GM23338 (cell line): ENCODE results near the gene DNASE1L1. TPM values are rescaled to one million over a fixed set of nuclear protein-coding genes. Genes with fewer than 3 reads are reported as not detected.

Experiments used
- ATAC-seq: fragments of 200-7000 bp; cut with Tn5 transposase; 3 replicates; pipeline ENCODE4 v1.9.1; 2020
- DNase-seq: peaks from one replicate; pipeline ENCODE4 v3.0.0-alpha.2; 2015; ENCODE audit warnings: low spot score
- H2AFZ ChIP-seq: fragments of 200-600 bp; sonication (generic); 2 replicates; pipeline ENCODE4 v1.8.0; 2016; ENCODE audit warnings: antibody characterized with exemption, mild to moderate bottlenecking, moderate library complexity
- H3F3A ChIP-seq: fragments of 200-600 bp; sonication (generic); replicated peaks from 2 replicates; pipeline ENCODE4 v1.8.0; 2017; ENCODE audit warnings: antibody characterized with exemption, mixed run types, low read depth
- H3K27ac ChIP-seq: fragments of 200-600 bp; sonication (generic); 2 replicates; pipeline ENCODE4 v1.6.1; 2016; ENCODE audit warnings: low read depth
- H3K27me3 ChIP-seq: fragments of 200-600 bp; sonication (generic); 2 replicates; pipeline ENCODE4 v1.8.0; 2016; ENCODE audit warnings: mild to moderate bottlenecking, mixed run types, moderate library complexity; ENCODE audit not compliant: insufficient read depth
- H3K36me3 ChIP-seq: fragments of 200-600 bp; sonication (generic); 2 replicates; pipeline ENCODE4 v1.8.0; 2016; ENCODE audit warnings: mild to moderate bottlenecking; ENCODE audit not compliant: insufficient read depth
- H3K4me1 ChIP-seq: fragments of 200-600 bp; sonication (generic); 2 replicates; pipeline ENCODE4 v1.8.0; 2016; ENCODE audit warnings: mild to moderate bottlenecking, moderate library complexity; ENCODE audit not compliant: insufficient read depth
- H3K4me2 ChIP-seq: fragments of 200-600 bp; sonication (generic); 2 replicates; pipeline ENCODE4 v1.7.1; 2017; ENCODE audit warnings: mixed run types
- H3K4me3 ChIP-seq: fragments of 200-600 bp; sonication (generic); 2 replicates; pipeline ENCODE4 v1.6.1; 2016; ENCODE audit warnings: mixed run types
- H3K79me2 ChIP-seq: fragments of 200-600 bp; sonication (generic); replicated peaks from 2 replicates; pipeline ENCODE4 v1.8.0; 2017; ENCODE audit warnings: mild to moderate bottlenecking; ENCODE audit not compliant: insufficient read depth
- H3K9me2 ChIP-seq: fragments of 200-600 bp; sonication (generic); 2 replicates; pipeline ENCODE4 v1.8.0; 2017; ENCODE audit not compliant: insufficient read depth
- H4K20me1 ChIP-seq: fragments of 200-600 bp; sonication (generic); replicated peaks from 2 replicates; pipeline ENCODE4 v1.8.0; 2017; ENCODE audit warnings: mild to moderate bottlenecking; ENCODE audit not compliant: insufficient read depth
- H3K27ac Mint-ChIP-seq: 2 replicates; pipeline ENCODE4 v1.8.0; 2020; ENCODE audit warnings: inconsistent platforms, mild to moderate bottlenecking, moderate library complexity, mixed read lengths
- H3K27me3 Mint-ChIP-seq: 3 replicates; pipeline ENCODE4 v1.8.0; 2022; ENCODE audit warnings: low read depth, mild to moderate bottlenecking, moderate library complexity, mixed read lengths, inconsistent platforms; ENCODE audit not compliant: insufficient read depth, poor library complexity
- H3K36me3 Mint-ChIP-seq: 3 replicates; pipeline ENCODE4 v1.8.0; 2021; ENCODE audit warnings: low read depth, mild to moderate bottlenecking, inconsistent platforms, moderate library complexity, mixed read lengths
- H3K4me1 Mint-ChIP-seq: 3 replicates; pipeline ENCODE4 v1.8.0; 2020; ENCODE audit warnings: mild to moderate bottlenecking, inconsistent platforms, mixed read lengths
- H3K4me3 Mint-ChIP-seq: 3 replicates; pipeline ENCODE4 v1.8.0; 2021; ENCODE audit warnings: moderate library complexity, mild to moderate bottlenecking, inconsistent platforms, mixed read lengths
- H3K9me3 Mint-ChIP-seq: 3 replicates; pipeline ENCODE4 v1.8.0; 2020; ENCODE audit warnings: moderate library complexity, mild to moderate bottlenecking, inconsistent platforms, mixed read lengths
- CREB1 ChIP-seq: fragments of 250-450 bp; sonication (Bioruptor Pico); IDR thresholded peaks from 2 replicates; pipeline ENCODE4 v1.5.0; 2020; ENCODE audit warnings: low read depth, mild to moderate bottlenecking, moderate library complexity
- CTCF ChIP-seq, 2 experiments: fragments of 200-600 bp in 1 of 2; sonication (generic) in 1 of 2; conservative IDR thresholded peaks; 2 replicates each; pipeline versions ENCODE4 v1.5.1 to v1.6.1; 2016 to 2017; ENCODE audit warnings: antibody characterized with exemption in 2 of 2, low read depth in 2 of 2, mild to moderate bottlenecking in 2 of 2, moderate library complexity in 1 of 2
- ETS1 ChIP-seq: IDR thresholded peaks from 2 replicates; pipeline ENCODE4 v1.6.1; 2016; ENCODE audit warnings: antibody characterized with exemption
- EZH2phosphoT487 ChIP-seq: fragments of 200-600 bp; sonication (generic); IDR thresholded peaks from one replicate; pipeline ENCODE4 v1.8.1; 2018; ENCODE audit warnings: antibody characterized with exemption; ENCODE audit not compliant: unreplicated experiment
- JUNB ChIP-seq: IDR thresholded peaks from one replicate; pipeline ENCODE4 v1.6.1; 2016; ENCODE audit warnings: antibody characterized with exemption; ENCODE audit not compliant: unreplicated experiment
- NANOG ChIP-seq: IDR thresholded peaks from 2 replicates; pipeline ENCODE4 v1.6.1; 2016; ENCODE audit warnings: antibody characterized with exemption, borderline replicate concordance
- REST ChIP-seq: IDR thresholded peaks from one replicate; pipeline ENCODE4 v1.6.1; 2018; ENCODE audit warnings: antibody characterized with exemption; ENCODE audit not compliant: unreplicated experiment
- STAT1 ChIP-seq: IDR thresholded peaks from one replicate; pipeline ENCODE4 v1.6.1; 2016; ENCODE audit warnings: antibody characterized with exemption; ENCODE audit not compliant: unreplicated experiment
- ZNF114 ChIP-seq: fragments of 250-450 bp; sonication (Bioruptor Pico); IDR thresholded peaks from 2 replicates; pipeline ENCODE4 v1.5.0; 2020; ENCODE audit warnings: mild to moderate bottlenecking, moderate library complexity
- ZNF331 ChIP-seq: fragments of 250-450 bp; sonication (Bioruptor Pico); IDR thresholded peaks from 2 replicates; pipeline ENCODE4 v1.5.0; 2020; ENCODE audit warnings: low read depth, mild to moderate bottlenecking, moderate library complexity
- ZNF462 ChIP-seq: fragments of 250-450 bp; sonication (Bioruptor Pico); IDR thresholded peaks from 2 replicates; pipeline ENCODE4 v1.5.0; 2020; ENCODE audit warnings: mild to moderate bottlenecking, moderate library complexity
- polyA plus RNA-seq: library from polyadenylated mRNA; unstranded; fragments of >200 nt; fragmentation: Nextera tagmentation; extraction: Ambion mirVana; gene quantifications from 2 replicates; pipeline ENCODE4 v1.2.1, GENCODE V29; 2016
- total RNA-seq: library from RNA; depleted of rRNA; stranded (reverse); fragments of >200 nt; shearing (Covaris generic); gene quantifications from 2 replicates; pipeline ENCODE4 v1.2.3, GENCODE V29; 2014

Gene DNASE1L1
- total and polyA plus RNA-seq, 2 experiments from 2014 or later, result 3.3 to 16.1 TPM

DNA sequence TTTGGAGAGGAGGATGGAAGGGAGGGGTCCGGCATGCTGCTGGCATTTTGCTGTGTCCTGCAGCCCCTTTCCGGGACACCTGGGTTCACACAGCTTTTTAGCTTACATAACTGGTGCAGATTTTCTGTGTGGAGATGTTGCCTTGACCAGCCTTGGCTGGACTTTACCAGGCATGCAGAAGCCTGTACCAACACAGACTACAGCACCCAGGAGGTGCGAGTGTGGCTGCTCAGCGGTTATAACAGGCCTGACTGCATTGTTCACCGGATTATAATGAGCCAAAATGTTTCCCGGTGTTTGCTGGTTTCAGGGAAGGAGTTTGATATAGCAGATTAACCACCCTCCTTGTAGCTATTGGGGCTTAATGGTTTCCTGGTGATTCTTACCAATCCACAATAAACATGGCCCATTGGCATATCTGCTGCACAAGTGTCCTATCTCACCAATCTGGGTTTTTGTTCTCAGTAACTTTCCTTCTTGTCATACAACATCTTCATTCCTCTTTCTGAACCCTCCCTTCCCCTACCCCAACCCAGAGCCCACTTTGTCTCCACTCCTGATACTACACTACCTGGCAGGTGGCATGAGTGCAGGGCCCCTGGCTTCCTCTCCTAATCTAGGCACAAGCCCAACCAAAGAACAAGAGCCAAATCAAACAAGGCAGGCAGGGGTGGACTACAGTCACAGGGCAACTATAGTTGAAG, 7.0 kb downstream of the DNASE1L1 start:
- Histone ChIP-seq H3F3A (peaks cover 21% of the 10 kb centered on the region), H3K4me3 (no peak overlapping the region), H3K9me2 (no peaks in the 10 kb centered on the region), H2AFZ (no peak overlapping the region), H3K79me2 (peaks cover 17% of the 10 kb centered on the region), H3K4me2 (no peak overlapping the region), H4K20me1 (no peaks in the 10 kb centered on the region), H3K27ac (peak overlapping the region; percentile 92; the same call in 1 of the 2 replicates), H3K36me3 (peaks cover 4% of the 10 kb centered on the region; the same call in 1 of the 2 replicates), H3K4me1 (peaks cover 6% of the 10 kb centered on the region; the same call in 1 of the 2 replicates), H3K27me3 (no peaks in the 10 kb centered on the region)
- H3K4me1 Mint-ChIP-seq, result peaks cover 13% of the 10 kb centered on the region; the same call in 2 of the 3 replicates
- no peak for TF ChIP-seq ETS1
- TF ChIP-seq STAT1, result no peak
- TF ChIP-seq CTCF (conservative IDR thresholded peaks at IDR 0.05; ENCODE audit: low read depth in 2 of 2), result no peak
- TF ChIP-seq JUNB, result no peak
- no peak for TF ChIP-seq ZNF114
- TF ChIP-seq CREB1 (CRISPR knock-in tag), result no peak
- TF ChIP-seq EZH2phosphoT487, result no peak
- no peak for TF ChIP-seq REST
- no peak for TF ChIP-seq ZNF462 (CRISPR knock-in tag)
- no peak for TF ChIP-seq NANOG
- no peak for TF ChIP-seq ZNF331 (CRISPR knock-in tag)
- peaks cover 40% of the 10 kb centered on the region for H3K27me3 Mint-ChIP-seq
- DNase-seq (no peak), ATAC-seq (peak; percentile 4)
- H3K4me3 Mint-ChIP-seq, result no peak overlapping the region
- peaks cover 36% of the 10 kb centered on the region for H3K36me3 Mint-ChIP-seq
- no peak overlapping the region for H3K27ac Mint-ChIP-seq
- peaks cover 9% of the 10 kb centered on the region; the same call in 1 of the 3 replicates for H3K9me3 Mint-ChIP-seq
